Stimulated activated CD8-positive, alpha-beta memory T cell treated with anti-CD3 and anti-CD28 coated beads, Interleukin-2, amount 100 ng/mL, for 48 hours (primary cell): ENCODE results near the gene SENP8.
A peak's percentile ranks its signal among the peaks of the same experiment; 100 is the strongest.
"Not testable (repeated sequence)": the region's sequence is repeated elsewhere in the genome, so short reads cannot be mapped to it uniquely, and the experiment has no call there.

Experiments used
- DNase-seq, 2 donors: peaks; one replicate each; pipeline ENCODE4 v3.0.0-alpha.2; 2020; ENCODE audit warnings: low read depth in 2 of 2

The SENP8 gene

GRCh38 chr15:72118017-72118978, at the start of gene SENP8, which contains the start of gene MYO9A:
Gene SENP8 (plus strand): TSS chr15:72118403. CDS start chr15:72139624, 21,221 bp downstream.
Gene MYO9A (minus strand): TSS chr15:72118150. CDS start chr15:72046563, 71,587 bp downstream.
- peak; percentile 99 for DNase-seq

DNA sequence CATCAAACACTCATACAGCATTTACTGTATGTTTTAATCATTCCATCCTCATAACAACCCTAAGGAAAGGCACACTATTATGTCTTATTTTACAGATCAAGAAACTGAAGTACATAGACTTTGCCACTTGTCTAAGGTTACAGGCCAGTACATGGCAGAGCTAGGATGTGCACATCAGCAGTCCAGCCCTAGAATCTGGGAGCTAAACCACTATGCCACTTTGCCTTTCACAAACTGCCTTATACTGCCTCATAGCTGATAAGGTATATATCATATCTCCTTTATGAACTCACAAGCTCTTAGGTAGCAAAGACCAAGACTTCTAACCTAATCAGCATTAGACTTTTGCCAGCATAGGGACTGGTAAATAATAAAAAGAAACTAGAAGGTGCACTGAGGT, 49.3 kb upstream of the SENP8 start:
- no peak for DNase-seq

DNA sequence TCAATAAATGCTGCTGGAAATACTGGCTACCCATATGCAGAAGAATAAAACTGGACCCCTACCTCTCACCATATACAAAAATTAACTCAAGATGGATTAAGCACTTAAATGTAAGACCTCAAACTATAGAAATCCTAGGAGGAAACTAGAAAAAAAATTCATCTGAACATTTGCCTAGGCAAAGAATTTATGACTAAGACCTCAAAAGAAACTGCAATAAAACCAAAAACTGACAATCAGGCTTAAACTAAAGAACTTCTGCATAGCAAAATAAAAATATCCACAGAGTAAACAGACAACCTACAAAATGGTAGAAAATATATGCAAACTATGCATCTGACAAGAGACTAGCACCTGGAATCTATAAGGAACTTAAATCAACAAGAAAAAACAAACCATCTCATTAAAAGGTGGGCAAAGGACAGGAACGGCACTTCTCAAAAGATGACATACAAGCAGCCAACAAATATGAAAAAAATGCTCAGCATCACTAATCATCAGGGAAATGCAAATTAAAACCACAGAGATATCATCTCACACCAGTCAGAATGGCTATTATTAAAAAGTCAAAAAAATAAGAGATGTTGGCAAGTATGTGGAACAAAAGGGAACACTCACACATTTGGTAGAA, 47.3 kb upstream of the SENP8 start:
- no peak for DNase-seq

DNA sequence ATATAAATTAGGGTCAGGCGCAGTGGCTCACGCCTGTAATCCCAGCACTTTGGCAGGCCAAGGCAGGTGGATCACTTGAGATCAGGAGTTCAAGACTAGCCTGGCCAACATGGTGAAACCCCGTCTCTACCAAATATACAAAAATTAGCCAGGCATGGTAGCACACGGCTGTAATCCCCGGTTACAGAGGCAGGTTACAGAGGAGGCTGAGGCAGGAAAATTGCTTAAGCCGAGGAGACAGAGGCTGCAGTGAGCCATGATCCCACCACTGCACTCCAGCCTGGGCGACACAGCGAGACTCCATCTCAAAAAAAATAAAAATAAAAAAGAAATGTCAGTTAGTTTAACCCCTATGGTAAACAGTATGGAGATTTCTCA, 46.8 kb upstream of the SENP8 start:
- DNase-seq, result not testable (repeated sequence)

GRCh38 chr15:72074335-72075060, 43.7 kb upstream of the SENP8 start:
- DNase-seq, result no peak

DNA sequence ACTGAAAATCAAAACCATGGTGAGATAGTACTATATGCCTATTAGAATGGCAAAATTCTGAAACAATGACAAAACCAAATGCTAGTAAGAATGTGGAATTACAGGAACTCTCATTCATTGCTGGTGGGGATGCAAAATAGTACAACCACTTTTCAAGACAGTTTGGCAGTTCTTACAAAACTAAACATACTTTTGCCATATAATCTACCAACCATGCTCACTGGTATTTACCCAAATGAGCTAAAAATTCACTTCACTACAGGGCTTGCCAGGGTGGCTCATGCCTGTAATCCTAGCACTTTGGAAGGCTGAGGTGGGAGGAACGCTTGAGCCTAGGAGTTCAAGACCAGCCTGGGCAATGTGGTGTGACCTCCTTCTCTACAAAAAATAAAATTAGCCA, 40.3 kb upstream of the SENP8 start:
- DNase-seq, result no peak

- no peak for DNase-seq
Observed at GRCh38 chr15:72078887-72079286, 39.3 kb upstream of the SENP8 start.

DNA sequence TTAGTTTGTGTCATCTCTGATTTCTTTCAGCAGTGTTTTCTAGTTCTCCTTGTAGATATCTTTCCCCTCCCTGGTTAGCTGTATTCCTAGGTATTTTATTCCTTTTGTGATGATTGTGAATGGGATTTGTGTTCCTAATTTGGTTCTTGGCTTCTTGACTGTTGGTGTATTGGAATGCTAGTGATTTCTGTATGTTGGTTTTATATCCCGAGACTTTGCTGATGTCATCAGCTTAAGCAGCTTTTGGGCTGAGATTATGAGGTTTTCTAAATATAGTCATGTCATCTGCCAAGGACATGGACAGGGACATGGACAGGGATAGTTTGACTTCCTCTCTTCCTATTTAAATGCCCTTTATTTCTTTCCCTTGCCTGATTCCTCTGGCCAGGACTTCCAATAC, 36.0 kb upstream of the SENP8 start:
- no peak for DNase-seq

- DNase-seq, result no peak
Observed at GRCh38 chr15:72086010-72086697, 32.0 kb upstream of the SENP8 start.

- no peak for DNase-seq
Observed at GRCh38 chr15:72086920-72087648, 31.1 kb upstream of the SENP8 start.

GRCh38 chr15:72092006-72092405, 26.2 kb upstream of the SENP8 start:
- DNase-seq, result no peak

DNA sequence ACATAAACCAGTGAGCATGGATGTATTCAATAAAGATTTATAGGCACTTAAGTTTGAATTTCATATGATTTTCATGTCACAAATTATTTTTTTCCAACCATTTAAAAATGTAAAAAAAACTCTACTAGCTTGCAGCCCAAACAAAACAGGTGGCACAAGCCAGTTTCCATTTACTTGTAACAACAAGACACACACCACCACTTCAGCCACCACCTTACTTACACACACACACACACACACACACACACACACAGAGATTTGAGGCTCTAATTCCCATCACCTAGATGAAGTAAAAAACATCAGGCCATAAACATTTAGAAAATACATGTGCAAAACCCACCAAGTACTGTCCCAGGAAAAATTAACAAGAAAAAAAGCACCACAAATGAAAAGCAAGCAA, 25.5 kb upstream of the SENP8 start:
- DNase-seq, result no peak

DNA sequence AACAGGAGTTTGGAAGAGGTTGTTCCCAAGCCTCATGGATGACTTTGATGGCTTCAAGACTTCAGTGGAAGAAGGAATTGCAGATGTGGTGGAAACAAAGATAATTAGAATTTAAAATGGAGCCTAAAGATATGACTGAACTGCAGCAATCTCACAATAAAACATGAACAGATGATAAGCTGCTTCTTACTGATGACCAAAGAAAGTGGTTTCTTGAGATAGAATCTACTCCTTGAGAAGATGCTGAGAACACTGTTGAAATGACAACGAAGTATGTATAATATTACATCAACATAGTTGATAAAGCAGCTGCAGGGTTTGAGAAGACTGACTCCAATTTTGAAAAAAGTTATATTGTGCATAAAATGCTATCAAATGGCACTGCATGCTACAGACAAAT, 21.4 kb upstream of the SENP8 start:
- DNase-seq, result no peak

DNA sequence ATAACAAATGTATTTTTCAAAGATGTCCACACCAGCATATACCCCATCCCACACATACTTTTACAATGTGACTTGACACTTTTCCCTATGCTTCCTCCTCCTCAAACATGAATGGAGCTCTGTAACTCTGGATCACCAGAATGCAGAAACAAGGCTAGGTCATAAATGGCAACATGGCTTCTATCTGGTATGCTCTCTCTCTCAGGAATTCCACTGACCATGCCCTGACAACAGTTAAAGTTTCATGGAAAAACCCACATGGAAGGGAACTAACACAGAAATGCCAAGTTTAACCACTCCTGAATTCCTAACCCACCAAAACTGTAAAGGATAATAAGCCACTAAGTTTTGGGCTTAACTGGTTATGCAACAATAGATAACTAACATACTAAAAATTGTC, 20.2 kb upstream of the SENP8 start:
- DNase-seq, result no peak

DNA sequence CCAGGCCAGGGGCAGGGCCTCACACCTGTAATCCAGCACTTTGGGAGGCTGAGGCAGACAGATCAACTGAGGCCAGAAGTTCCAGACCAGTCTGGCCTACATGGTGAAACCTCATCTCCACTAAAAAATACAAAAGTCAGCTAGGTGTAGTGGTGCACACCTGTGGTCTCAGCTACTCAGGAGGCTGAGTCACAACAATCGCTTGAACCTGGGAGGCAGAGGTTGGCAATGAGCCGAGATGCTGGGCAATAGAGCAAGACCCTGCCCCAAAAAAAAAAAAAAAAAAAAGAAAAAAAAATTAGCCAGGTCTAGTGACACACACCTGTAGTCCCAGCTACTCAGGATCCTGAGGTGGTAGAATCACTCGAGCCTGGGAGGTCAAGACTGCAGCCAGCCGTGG, 19.0 kb upstream of the SENP8 start:
- no peak for DNase-seq

GRCh38 chr15:72100551-72100950, 17.7 kb upstream of the SENP8 start:
- DNase-seq, result not testable (repeated sequence)

DNA sequence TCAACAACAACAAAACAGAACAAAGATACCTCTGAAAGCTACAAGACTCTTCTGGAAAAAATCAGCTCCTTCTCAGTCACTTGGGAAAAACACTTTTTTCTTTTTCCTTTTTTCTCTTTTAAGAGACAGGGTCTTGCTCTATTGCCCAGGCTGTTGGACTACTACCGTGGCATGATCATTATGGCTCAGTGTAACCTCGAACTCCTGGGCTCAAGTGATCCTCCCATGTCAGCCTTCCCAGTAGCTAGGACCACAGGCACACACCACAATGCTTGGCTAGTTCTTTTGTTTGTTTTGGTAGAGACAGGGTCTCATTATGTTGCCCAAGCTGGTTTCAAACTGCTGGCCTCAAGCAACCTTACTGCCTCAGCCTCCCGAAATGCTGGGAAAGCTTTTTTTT, 13.1 kb upstream of the SENP8 start:
- DNase-seq, result no peak

DNA sequence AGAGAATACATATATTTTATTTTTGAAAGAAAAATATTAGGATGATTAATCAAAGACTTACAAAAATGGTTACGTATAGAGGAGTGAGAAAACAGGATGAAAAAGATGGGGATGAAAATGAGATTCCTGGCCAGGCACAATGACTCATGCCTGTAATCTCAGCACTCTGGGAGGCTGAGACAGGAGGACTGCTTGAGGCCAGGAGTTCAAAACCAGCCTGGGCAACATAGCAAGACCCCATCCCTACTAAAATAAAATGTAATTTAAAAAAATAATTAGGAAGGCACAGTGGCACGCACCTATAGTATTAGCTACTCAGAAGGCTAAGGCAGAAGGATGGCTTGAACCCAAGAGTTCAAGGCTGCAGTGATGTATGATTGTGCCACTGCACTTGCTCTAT, 12.1 kb upstream of the SENP8 start:
- no peak for DNase-seq

DNA sequence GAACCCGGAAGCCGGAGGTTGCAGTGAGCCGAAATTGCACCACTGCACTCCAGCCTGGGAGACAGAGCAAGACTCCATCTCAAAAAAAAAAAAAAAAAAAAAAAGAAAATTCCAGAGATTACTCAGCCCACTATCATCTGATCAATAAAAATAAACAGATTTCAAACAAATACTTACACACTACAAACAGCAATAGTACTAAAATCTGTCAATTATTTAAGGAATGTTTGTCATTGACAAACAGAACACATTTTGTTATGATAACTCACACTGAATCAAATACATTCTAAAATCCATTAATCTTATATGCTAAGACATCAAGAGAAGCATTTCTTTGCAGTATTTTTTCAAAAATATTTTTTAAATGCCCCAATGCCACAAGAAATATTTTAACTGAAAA, 7.8 kb upstream of the SENP8 start:
- no peak for DNase-seq

- DNase-seq, result no peak
Observed at GRCh38 chr15:72112116-72112515, 6.1 kb upstream of the SENP8 start.

GRCh38 chr15:72112805-72113204, 5.4 kb upstream of the SENP8 start:
- no peak for DNase-seq
